NCI-H345 treated with DMSO at 0.1 percent for 48 hours (cell line): ENCODE results near the gene TESPA1.
"Not testable (repeated sequence)": the region's sequence is repeated elsewhere in the genome, so short reads cannot be mapped to it uniquely, and the experiment has no call there.

Source experiments
- DNase-seq: peaks from one replicate; lab custom pipeline; 2025; ENCODE audit not compliant: unreplicated experiment; lab: John Stamatoyannopoulos, UW

Gene TESPA1

GRCh38 chr12:54949073-54949711 is 35.4 kb downstream of the TESPA1 start:
- DNase-seq: no peak

- no peak for DNase-seq
These were observed 36.4 kb downstream of the TESPA1 start for GRCh38 chr12:54948171-54948570.

- DNase-seq: no peak
These were observed 39.5 kb downstream of the TESPA1 start for GRCh38 chr12:54945082-54945481.

- not testable (repeated sequence) for DNase-seq
These were observed 41.3 kb downstream of the TESPA1 start for GRCh38 chr12:54943292-54943691.

- no peak for DNase-seq
These were observed 42.9 kb downstream of the TESPA1 start for GRCh38 chr12:54941659-54942058.

- no peak for DNase-seq
These were observed 43.7 kb downstream of the TESPA1 start for GRCh38 chr12:54940727-54941315.

- DNase-seq: no peak
These were observed 46.6 kb downstream of the TESPA1 start for GRCh38 chr12:54937929-54938328.

- no peak for DNase-seq
These were observed 47.2 kb downstream of the TESPA1 start for GRCh38 chr12:54937376-54937775.

GRCh38 chr12:54936736-54937135 is 47.8 kb downstream of the TESPA1 start:
- DNase-seq: no peak

GRCh38 chr12:54935235-54935951 is 49.2 kb downstream of the TESPA1 start:
- no peak for DNase-seq

GRCh38 chr12:54934419-54934818 is 50.1 kb downstream of the TESPA1 start:
- DNase-seq: no peak

- no peak for DNase-seq
These were observed 51.2 kb downstream of the TESPA1 start for GRCh38 chr12:54933376-54933775.

GRCh38 chr12:54932691-54933090 is 51.9 kb downstream of the TESPA1 start:
- no peak for DNase-seq

- no peak for DNase-seq
These were observed 52.5 kb downstream of the TESPA1 start for GRCh38 chr12:54932038-54932437.

GRCh38 chr12:54929998-54930397 is 54.6 kb downstream of the TESPA1 start:
- DNase-seq: no peak

GRCh38 chr12:54926246-54926645 is 58.3 kb downstream of the TESPA1 start:
- no peak for DNase-seq

- DNase-seq: no peak
These were observed 59.4 kb downstream of the TESPA1 start for GRCh38 chr12:54924972-54925707.

- DNase-seq: no peak
These were observed 67.5 kb downstream of the TESPA1 start for GRCh38 chr12:54917001-54917488.
